Chondrocyte (in vitro differentiated cells): ENCODE measurements around the gene OARD1. TPM values are rescaled to one million over a fixed set of nuclear protein-coding genes. Genes with fewer than 3 reads are reported as not detected.
A peak's percentile ranks its signal among the peaks of the same experiment; 100 is the strongest.

Source experiments
- DNase-seq: peaks from one replicate; pipeline ENCODE4 v3.0.0; 2021; ENCODE audit warnings: mixed read lengths, low spot score
- H3K27ac Mint-ChIP-seq: one replicate; pipeline ENCODE4 v1.8.0; 2021; ENCODE audit warnings: mild to moderate bottlenecking, moderate library complexity, mixed read lengths; ENCODE audit not compliant: unreplicated experiment
- H3K27me3 Mint-ChIP-seq: 2 replicates; pipeline ENCODE4 v1.8.0; 2021; ENCODE audit warnings: low read depth, mixed read lengths
- H3K36me3 Mint-ChIP-seq: 2 replicates; pipeline ENCODE4 v1.8.0; 2021; ENCODE audit warnings: low read depth, mixed read lengths
- H3K4me1 Mint-ChIP-seq: 2 replicates; pipeline ENCODE4 v1.8.0; 2021; ENCODE audit warnings: low read depth, mild to moderate bottlenecking, mixed read lengths
- H3K4me3 Mint-ChIP-seq: one replicate; pipeline ENCODE4 v1.8.0; 2021; ENCODE audit warnings: mild to moderate bottlenecking, moderate library complexity, mixed read lengths; ENCODE audit not compliant: unreplicated experiment
- H3K9me3 Mint-ChIP-seq: 2 replicates; pipeline ENCODE4 v1.8.0; 2021; ENCODE audit warnings: low read depth, mixed read lengths
- CTCF ChIP-seq: fragments of 200-600 bp; sonication (generic); IDR thresholded peaks from 2 replicates; pipeline ENCODE4 v1.5.0; 2021; ENCODE audit warnings: antibody characterized with exemption, mild to moderate bottlenecking, moderate library complexity
- total RNA-seq: library from RNA; stranded (reverse); gene quantifications from 3 replicates; pipeline ENCODE4 v1.2.1, GENCODE V29; 2021

OARD1 gene
- total RNA-seq, 1 donor from 2014 or later, result 12.2 TPM

DNA sequence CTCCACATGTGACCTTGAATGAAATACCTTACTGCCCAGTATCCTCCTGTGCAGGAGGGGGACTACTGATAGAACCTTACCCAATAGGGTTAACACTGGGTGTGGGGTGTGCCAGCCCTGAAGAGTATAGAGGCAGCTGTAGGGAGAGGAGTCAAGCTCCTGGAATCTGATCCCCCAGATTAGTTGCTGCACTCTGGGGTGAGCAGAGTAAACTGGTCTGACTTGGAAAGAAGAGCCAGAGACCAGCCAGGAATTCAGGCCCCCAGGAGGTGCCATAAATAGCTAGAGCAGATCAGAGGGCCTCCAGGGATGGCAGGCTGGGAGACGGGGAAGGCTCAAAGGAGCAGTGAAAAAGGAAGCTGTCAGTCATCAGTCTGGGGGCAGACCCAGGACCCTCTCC lies 22.6 kb downstream of the OARD1 start:
- Mint-ChIP-seq H3K4me1 (peaks cover 21% of the 10 kb centered on the region), H3K9me3 (no peaks in the 10 kb centered on the region), H3K36me3 (no peaks in the 10 kb centered on the region), H3K27ac (peak overlapping the region; percentile 76), H3K27me3 (peaks cover 5% of the 10 kb centered on the region), H3K4me3 (no peak overlapping the region)
- DNase-seq, result no peak
- TF ChIP-seq CTCF, result no peak

- H3K27me3 Mint-ChIP-seq, result peaks cover 5% of the 10 kb centered on the region
- no peaks in the 10 kb centered on the region for H3K36me3 Mint-ChIP-seq
- no peak overlapping the region for H3K4me3 Mint-ChIP-seq
- no peak overlapping the region for H3K27ac Mint-ChIP-seq
- H3K9me3 Mint-ChIP-seq, result no peaks in the 10 kb centered on the region
- TF ChIP-seq CTCF, result no peak
- no peak for DNase-seq
- peaks cover 21% of the 10 kb centered on the region for H3K4me1 Mint-ChIP-seq
Measured at GRCh38 chr6:41047745-41048732, 24.1 kb downstream of the OARD1 start.

DNA sequence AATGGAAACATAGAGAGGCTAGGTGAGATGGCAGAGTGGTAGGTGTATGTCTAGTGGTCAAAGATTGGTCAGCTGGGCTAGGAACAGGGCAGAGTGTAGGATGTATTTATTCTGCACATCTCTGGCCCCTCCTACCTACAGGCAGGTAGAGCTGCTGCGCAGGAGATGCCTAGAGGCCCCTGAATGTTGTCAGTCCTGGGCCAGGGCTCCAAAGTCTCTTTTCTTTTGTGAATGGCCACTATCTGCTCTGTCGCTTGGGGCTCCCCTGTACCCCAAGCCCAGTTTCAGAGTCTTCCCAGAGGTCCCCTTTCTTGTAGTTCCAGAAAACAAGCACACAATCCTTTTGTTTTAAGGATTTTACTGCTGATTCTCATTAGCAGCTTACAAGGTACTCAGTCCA lies 24.9 kb downstream of the OARD1 start:
- Mint-ChIP-seq H3K27me3 (peaks cover 5% of the 10 kb centered on the region), H3K4me1 (peaks cover 21% of the 10 kb centered on the region), H3K9me3 (no peaks in the 10 kb centered on the region)

GRCh38 chr6:41046084-41046483 lies 26.1 kb downstream of the OARD1 start:
- Mint-ChIP-seq H3K36me3 (no peaks in the 10 kb centered on the region), H3K4me1 (peaks cover 17% of the 10 kb centered on the region), H3K9me3 (no peaks in the 10 kb centered on the region), H3K4me3 (no peak overlapping the region), H3K27me3 (peaks cover 5% of the 10 kb centered on the region), H3K27ac (no peak overlapping the region)
- TF ChIP-seq CTCF, result no peak
- no peak for DNase-seq

More for the DNA sequence above, 24.9 kb downstream of the OARD1 start:
- Mint-ChIP-seq H3K36me3 (no peaks in the 10 kb centered on the region), H3K4me3 (no peak overlapping the region), H3K27ac (no peak overlapping the region)
- no peak for TF ChIP-seq CTCF
- no peak for DNase-seq

DNA sequence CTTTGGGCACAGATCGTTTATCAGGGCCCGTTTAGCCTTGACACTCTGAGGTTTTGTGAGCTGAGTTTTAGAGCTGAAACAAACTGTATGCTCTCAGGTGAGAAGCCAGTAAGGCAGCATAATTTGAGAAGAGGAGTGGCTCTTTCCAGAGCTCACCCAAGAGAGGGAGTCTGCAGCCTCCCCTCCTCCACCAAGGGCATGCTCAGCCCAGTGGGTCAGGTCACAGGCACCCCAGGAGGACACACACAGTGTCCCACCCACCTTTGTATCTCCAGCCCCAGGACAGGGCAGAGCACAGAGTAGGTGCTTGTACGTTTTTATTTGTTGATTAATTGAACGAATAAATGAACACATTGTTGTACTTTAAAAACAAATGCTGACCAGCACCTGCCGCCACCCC lies 26.5 kb downstream of the OARD1 start:
- TF ChIP-seq CTCF, result no peak
- Mint-ChIP-seq H3K27me3 (peaks cover 5% of the 10 kb centered on the region), H3K36me3 (no peaks in the 10 kb centered on the region), H3K4me3 (no peak overlapping the region), H3K4me1 (peaks cover 19% of the 10 kb centered on the region), H3K9me3 (no peaks in the 10 kb centered on the region), H3K27ac (no peak overlapping the region)
- DNase-seq, result no peak
